ENCODE results near the gene ABHD17A.
"Not testable (repeated sequence)": the region's sequence is repeated elsewhere in the genome, so short reads cannot be mapped to it uniquely, and the experiment has no call there.

ABHD17A gene

GRCh38 chr19:1879982-1880381 lies 5.3 kb downstream of the ABHD17A start:
- DNase-seq = not testable (repeated sequence)

- not testable (repeated sequence) for DNase-seq
Measured at GRCh38 chr19:1878583-1878982, 6.7 kb downstream of the ABHD17A start.

- not testable (repeated sequence) for DNase-seq
Measured at GRCh38 chr19:1877280-1877660, 8.0 kb downstream of the ABHD17A start.

- DNase-seq = not testable (repeated sequence)
Measured at GRCh38 chr19:1876496-1877279, 8.6 kb downstream of the ABHD17A start.

GRCh38 chr19:1875646-1876495 lies 9.4 kb downstream of the ABHD17A start:
- DNase-seq = peak; percentile 88

- not testable (repeated sequence) for DNase-seq
Measured at GRCh38 chr19:1875265-1875645, 10.0 kb downstream of the ABHD17A start.

GRCh38 chr19:1874554-1875185 lies 10.6 kb downstream of the ABHD17A start:
- peak; percentile 60 for DNase-seq

- no peak for DNase-seq
Measured at GRCh38 chr19:1873524-1874473, 11.5 kb downstream of the ABHD17A start.

GRCh38 chr19:1872807-1873523 lies 12.3 kb downstream of the ABHD17A start:
- DNase-seq = no peak

- no peak for DNase-seq
Measured at GRCh38 chr19:1871630-1872029, 13.7 kb downstream of the ABHD17A start.

GRCh38 chr19:1871140-1871597 lies 14.1 kb downstream of the ABHD17A start:
- DNase-seq = no peak

GRCh38 chr19:1868971-1869370 lies 16.3 kb downstream of the ABHD17A start:
- no peak for DNase-seq

GRCh38 chr19:1867349-1867724 lies 18.0 kb downstream of the ABHD17A start:
- no peak for DNase-seq

- DNase-seq = no peak
Measured at GRCh38 chr19:1866693-1867348, 18.5 kb downstream of the ABHD17A start.

GRCh38 chr19:1865172-1866010 lies 19.9 kb downstream of the ABHD17A start:
- DNase-seq = no peak

GRCh38 chr19:1864480-1865171 lies 20.7 kb downstream of the ABHD17A start:
- peak; percentile 71 for DNase-seq

- peak; percentile 94 for DNase-seq
Measured at GRCh38 chr19:1863638-1864479, 21.4 kb downstream of the ABHD17A start.

- DNase-seq = no peak
Measured at GRCh38 chr19:1863328-1863637, 22.0 kb downstream of the ABHD17A start, which contains the start of gene KLF16. Gene KLF16, minus strand, starts transcription at chr19:1863579. Its CDS starts 82 bp downstream, at chr19:1863497.
